Measurements from ENCODE around the gene PLCB1. TPM values are rescaled to one million over a fixed set of nuclear protein-coding genes. Genes with fewer than 3 reads are reported as not detected.

The PLCB1 gene
- polyA plus RNA-seq, 1 donor (not counting 4 experiments of a cell fraction or from before 2014, with no cell fraction given): 0.37 TPM

GRCh38 chr20:8168785-8169288 lies 36.8 kb downstream of the PLCB1 start:
- H3K4me3 ChIP-seq (ENCODE audit: control insufficient read depth in 2 of 3, extremely low read depth in 1 of 3, insufficient read depth in 2 of 3, low read depth in 1 of 3, low read length in 3 of 3): no peak overlapping the region
- H2AFZ ChIP-seq (ENCODE audit: control insufficient read depth, low read length): no peak overlapping the region
- DNase-seq (ENCODE audit: low read depth, low spot score): no peak
- no peaks in the 10 kb centered on the region for H3K27me3 ChIP-seq (ENCODE audit: control insufficient read depth, extremely low read depth, insufficient read depth, low read length)
- H4K20me1 ChIP-seq (ENCODE audit: control insufficient read depth, extremely low read depth, insufficient read depth, low read length): no peaks in the 10 kb centered on the region
- TF ChIP-seq EZH2 (IDR thresholded peaks at IDR 0.05; ENCODE audit: low read length) (no peak), CTCF (optimal IDR thresholded peaks at IDR 0.05 in 1 of 3, IDR thresholded peaks at IDR 0.05 in 1 of 3, conservative IDR thresholded peaks at IDR 0.05 in 1 of 3; ENCODE audit: extremely low read depth in 1 of 3, insufficient read depth in 2 of 3, low read length in 3 of 3) (no peak)
- H3K27ac ChIP-seq (ENCODE audit: control insufficient read depth, insufficient read depth, low read length): no peak overlapping the region
- FAIRE-seq: no peak
- dilution Hi-C loops (cut with MboI; ENCODE audit: extremely low pct_ligation_motif_present, low sequenced_read_pairs): no loop called here
- no peaks in the 10 kb centered on the region for H3K9me1 ChIP-seq (ENCODE audit: control insufficient read depth, extremely low read depth, insufficient read depth, low read length)
- H3K9ac ChIP-seq (ENCODE audit: control insufficient read depth, extremely low read depth, insufficient read depth, low read length): no peak overlapping the region
- no peaks in the 10 kb centered on the region for H3K36me3 ChIP-seq (ENCODE audit: control insufficient read depth in 2 of 2, extremely low read depth in 1 of 2, insufficient read depth in 2 of 2, low read length in 2 of 2)
- H3K4me1 ChIP-seq (ENCODE audit: control insufficient read depth, extremely low read depth, insufficient read depth, low read length): no peaks in the 10 kb centered on the region
- H3K4me2 ChIP-seq (ENCODE audit: control insufficient read depth, extremely low read depth, insufficient read depth, low read depth, low read length): no peak overlapping the region
- no peaks in the 10 kb centered on the region for H3K9me3 ChIP-seq (ENCODE audit: control insufficient read depth, low read depth, low read length)
- no peaks in the 10 kb centered on the region for H3K79me2 ChIP-seq (ENCODE audit: control insufficient read depth, insufficient read depth, low read length)

- Histone ChIP-seq H2AFZ (ENCODE audit: control insufficient read depth, low read length) (no peak overlapping the region), H3K79me2 (ENCODE audit: control insufficient read depth, insufficient read depth, low read length) (no peaks in the 10 kb centered on the region), H3K4me2 (ENCODE audit: control insufficient read depth, extremely low read depth, insufficient read depth, low read depth, low read length) (no peak overlapping the region), H3K4me3 (ENCODE audit: control insufficient read depth in 2 of 3, extremely low read depth in 1 of 3, insufficient read depth in 2 of 3, low read depth in 1 of 3, low read length in 3 of 3) (no peak overlapping the region), H3K9ac (ENCODE audit: control insufficient read depth, extremely low read depth, insufficient read depth, low read length) (no peak overlapping the region), H4K20me1 (ENCODE audit: control insufficient read depth, extremely low read depth, insufficient read depth, low read length) (no peaks in the 10 kb centered on the region), H3K9me3 (ENCODE audit: control insufficient read depth, low read depth, low read length) (no peaks in the 10 kb centered on the region), H3K27me3 (ENCODE audit: control insufficient read depth, extremely low read depth, insufficient read depth, low read length) (no peaks in the 10 kb centered on the region), H3K36me3 (ENCODE audit: control insufficient read depth in 2 of 2, extremely low read depth in 1 of 2, insufficient read depth in 2 of 2, low read length in 2 of 2) (no peaks in the 10 kb centered on the region), H3K27ac (ENCODE audit: control insufficient read depth, insufficient read depth, low read length) (no peak overlapping the region), H3K9me1 (ENCODE audit: control insufficient read depth, extremely low read depth, insufficient read depth, low read length) (no peaks in the 10 kb centered on the region), H3K4me1 (ENCODE audit: control insufficient read depth, extremely low read depth, insufficient read depth, low read length) (no peaks in the 10 kb centered on the region)
- FAIRE-seq (no peak), DNase-seq (ENCODE audit: low read depth, low spot score) (no peak)
- dilution Hi-C loops (cut with MboI; ENCODE audit: extremely low pct_ligation_motif_present, low sequenced_read_pairs): no loop called here
- TF ChIP-seq EZH2 (IDR thresholded peaks at IDR 0.05; ENCODE audit: low read length) (no peak), CTCF (optimal IDR thresholded peaks at IDR 0.05 in 1 of 3, IDR thresholded peaks at IDR 0.05 in 1 of 3, conservative IDR thresholded peaks at IDR 0.05 in 1 of 3; ENCODE audit: extremely low read depth in 1 of 3, insufficient read depth in 2 of 3, low read length in 3 of 3) (no peak)
Observed at GRCh38 chr20:8170921-8171320, 38.9 kb downstream of the PLCB1 start.

Data from keratinocyte (primary cell).